T-helper 1 cell treated with Interleukin-12 subunit alpha and Interleukin-12 subunit beta and Interleukin-4 antibody, amounts not matched to agents 30 μg/mL and 1 μg/mL, for 36 hours (primary cell): Measurements from ENCODE around the gene APBA2.

Experiments used
- H3K27ac Mint-ChIP-seq: one replicate; pipeline ENCODE4 v1.8.0; 2021; ENCODE audit warnings: mild to moderate bottlenecking, mixed read lengths
- H3K27me3 Mint-ChIP-seq: one replicate; pipeline ENCODE4 v1.8.0; 2021; ENCODE audit warnings: low read depth, mixed read lengths
- H3K36me3 Mint-ChIP-seq: one replicate; pipeline ENCODE4 v1.8.0; 2021; ENCODE audit warnings: low read depth, mixed read lengths
- H3K4me1 Mint-ChIP-seq: one replicate; pipeline ENCODE4 v1.8.0; 2021; ENCODE audit warnings: low read depth, mixed read lengths
- H3K4me3 Mint-ChIP-seq: one replicate; pipeline ENCODE4 v1.8.0; 2021; ENCODE audit warnings: mild to moderate bottlenecking, moderate library complexity, mixed read lengths
- H3K9me3 Mint-ChIP-seq: one replicate; pipeline ENCODE4 v1.8.0; 2021; ENCODE audit warnings: mixed read lengths

APBA2 gene

GRCh38 chr15:28899061-28899738, 13.4 kb downstream of the APBA2 start:
- peaks cover 4% of the 10 kb centered on the region for H3K27me3 Mint-ChIP-seq
- no peak overlapping the region for H3K4me3 Mint-ChIP-seq
- no peaks in the 10 kb centered on the region for H3K36me3 Mint-ChIP-seq
- H3K4me1 Mint-ChIP-seq: no peaks in the 10 kb centered on the region
- H3K9me3 Mint-ChIP-seq: no peaks in the 10 kb centered on the region
- H3K27ac Mint-ChIP-seq: no peak overlapping the region

- no peaks in the 10 kb centered on the region for H3K9me3 Mint-ChIP-seq
- H3K4me1 Mint-ChIP-seq: no peaks in the 10 kb centered on the region
- no peak overlapping the region for H3K27ac Mint-ChIP-seq
- H3K36me3 Mint-ChIP-seq: no peaks in the 10 kb centered on the region
- no peak overlapping the region for H3K4me3 Mint-ChIP-seq
- H3K27me3 Mint-ChIP-seq: no peaks in the 10 kb centered on the region
Observed at GRCh38 chr15:28900041-28900891, 14.5 kb downstream of the APBA2 start.

- H3K4me1 Mint-ChIP-seq: no peaks in the 10 kb centered on the region
- H3K36me3 Mint-ChIP-seq: no peaks in the 10 kb centered on the region
- H3K27ac Mint-ChIP-seq: no peak overlapping the region
- H3K9me3 Mint-ChIP-seq: no peaks in the 10 kb centered on the region
- H3K27me3 Mint-ChIP-seq: no peaks in the 10 kb centered on the region
- no peak overlapping the region for H3K4me3 Mint-ChIP-seq
Observed at GRCh38 chr15:28900892-28901586, 15.3 kb downstream of the APBA2 start.

GRCh38 chr15:28901587-28901980, 15.8 kb downstream of the APBA2 start:
- Mint-ChIP-seq H3K27ac (no peak overlapping the region), H3K27me3 (no peaks in the 10 kb centered on the region), H3K4me1 (no peaks in the 10 kb centered on the region), H3K4me3 (no peak overlapping the region), H3K36me3 (no peaks in the 10 kb centered on the region), H3K9me3 (no peaks in the 10 kb centered on the region)

GRCh38 chr15:28901987-28902745, 16.4 kb downstream of the APBA2 start:
- Mint-ChIP-seq H3K27me3 (no peaks in the 10 kb centered on the region), H3K27ac (no peak overlapping the region), H3K4me3 (no peak overlapping the region), H3K4me1 (no peaks in the 10 kb centered on the region), H3K36me3 (no peaks in the 10 kb centered on the region), H3K9me3 (no peaks in the 10 kb centered on the region)

- Mint-ChIP-seq H3K4me1 (no peaks in the 10 kb centered on the region), H3K4me3 (no peak overlapping the region), H3K27ac (no peak overlapping the region), H3K36me3 (no peaks in the 10 kb centered on the region), H3K9me3 (no peaks in the 10 kb centered on the region), H3K27me3 (no peaks in the 10 kb centered on the region)
Observed at GRCh38 chr15:28902856-28903255, 17.1 kb downstream of the APBA2 start.

- Mint-ChIP-seq H3K27me3 (no peaks in the 10 kb centered on the region), H3K4me1 (no peaks in the 10 kb centered on the region), H3K9me3 (no peaks in the 10 kb centered on the region), H3K27ac (no peak overlapping the region), H3K4me3 (no peak overlapping the region), H3K36me3 (no peaks in the 10 kb centered on the region)
Observed at GRCh38 chr15:28903555-28903954, 17.8 kb downstream of the APBA2 start.

GRCh38 chr15:28904003-28904402, 18.2 kb downstream of the APBA2 start:
- Mint-ChIP-seq H3K4me3 (no peak overlapping the region), H3K9me3 (no peaks in the 10 kb centered on the region), H3K27me3 (no peaks in the 10 kb centered on the region), H3K4me1 (no peaks in the 10 kb centered on the region), H3K36me3 (no peaks in the 10 kb centered on the region), H3K27ac (no peak overlapping the region)

GRCh38 chr15:28904541-28905315, 19.0 kb downstream of the APBA2 start:
- H3K9me3 Mint-ChIP-seq: no peaks in the 10 kb centered on the region
- no peaks in the 10 kb centered on the region for H3K36me3 Mint-ChIP-seq
- no peak overlapping the region for H3K27ac Mint-ChIP-seq
- no peaks in the 10 kb centered on the region for H3K27me3 Mint-ChIP-seq
- no peaks in the 10 kb centered on the region for H3K4me1 Mint-ChIP-seq
- H3K4me3 Mint-ChIP-seq: no peak overlapping the region

GRCh38 chr15:28907338-28907960, 21.7 kb downstream of the APBA2 start:
- Mint-ChIP-seq H3K9me3 (no peaks in the 10 kb centered on the region), H3K4me3 (no peak overlapping the region), H3K27ac (no peak overlapping the region), H3K36me3 (no peaks in the 10 kb centered on the region), H3K4me1 (no peaks in the 10 kb centered on the region), H3K27me3 (no peaks in the 10 kb centered on the region)

GRCh38 chr15:28909958-28910500, 24.3 kb downstream of the APBA2 start:
- no peaks in the 10 kb centered on the region for H3K27me3 Mint-ChIP-seq
- no peak overlapping the region for H3K4me3 Mint-ChIP-seq
- H3K9me3 Mint-ChIP-seq: no peaks in the 10 kb centered on the region
- H3K27ac Mint-ChIP-seq: no peak overlapping the region
- no peaks in the 10 kb centered on the region for H3K4me1 Mint-ChIP-seq
- no peaks in the 10 kb centered on the region for H3K36me3 Mint-ChIP-seq

GRCh38 chr15:28911310-28911931, 25.6 kb downstream of the APBA2 start:
- Mint-ChIP-seq H3K36me3 (no peaks in the 10 kb centered on the region), H3K4me1 (no peaks in the 10 kb centered on the region), H3K27me3 (no peaks in the 10 kb centered on the region), H3K9me3 (no peaks in the 10 kb centered on the region), H3K4me3 (no peak overlapping the region), H3K27ac (no peak overlapping the region)

- Mint-ChIP-seq H3K27me3 (no peaks in the 10 kb centered on the region), H3K4me3 (no peak overlapping the region), H3K9me3 (no peaks in the 10 kb centered on the region), H3K4me1 (no peaks in the 10 kb centered on the region), H3K36me3 (no peaks in the 10 kb centered on the region), H3K27ac (no peak overlapping the region)
Observed at GRCh38 chr15:28912422-28912821, 26.6 kb downstream of the APBA2 start.
